IPS-NIHi11 (cell line): ENCODE results near the gene FAM169A.
"Not testable (repeated sequence)": the region's sequence is repeated elsewhere in the genome, so short reads cannot be mapped to it uniquely, and the experiment has no call there.

ENCODE experiments used
- DNase-seq: peaks from one replicate; pipeline ENCODE4 v3.0.0; 2012; ENCODE audit warnings: mixed read lengths, low spot score

FAM169A gene, protein sequence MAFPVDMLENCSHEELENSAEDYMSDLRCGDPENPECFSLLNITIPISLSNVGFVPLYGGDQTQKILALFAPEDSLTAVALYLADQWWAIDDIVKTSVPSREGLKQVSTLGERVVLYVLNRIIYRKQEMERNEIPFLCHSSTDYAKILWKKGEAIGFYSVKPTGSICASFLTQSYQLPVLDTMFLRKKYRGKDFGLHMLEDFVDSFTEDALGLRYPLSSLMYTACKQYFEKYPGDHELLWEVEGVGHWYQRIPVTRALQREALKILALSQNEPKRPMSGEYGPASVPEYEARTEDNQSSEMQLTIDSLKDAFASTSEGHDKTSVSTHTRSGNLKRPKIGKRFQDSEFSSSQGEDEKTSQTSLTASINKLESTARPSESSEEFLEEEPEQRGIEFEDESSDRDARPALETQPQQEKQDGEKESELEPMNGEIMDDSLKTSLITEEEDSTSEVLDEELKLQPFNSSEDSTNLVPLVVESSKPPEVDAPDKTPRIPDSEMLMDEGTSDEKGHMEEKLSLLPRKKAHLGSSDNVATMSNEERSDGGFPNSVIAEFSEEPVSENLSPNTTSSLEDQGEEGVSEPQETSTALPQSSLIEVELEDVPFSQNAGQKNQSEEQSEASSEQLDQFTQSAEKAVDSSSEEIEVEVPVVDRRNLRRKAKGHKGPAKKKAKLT

DNA sequence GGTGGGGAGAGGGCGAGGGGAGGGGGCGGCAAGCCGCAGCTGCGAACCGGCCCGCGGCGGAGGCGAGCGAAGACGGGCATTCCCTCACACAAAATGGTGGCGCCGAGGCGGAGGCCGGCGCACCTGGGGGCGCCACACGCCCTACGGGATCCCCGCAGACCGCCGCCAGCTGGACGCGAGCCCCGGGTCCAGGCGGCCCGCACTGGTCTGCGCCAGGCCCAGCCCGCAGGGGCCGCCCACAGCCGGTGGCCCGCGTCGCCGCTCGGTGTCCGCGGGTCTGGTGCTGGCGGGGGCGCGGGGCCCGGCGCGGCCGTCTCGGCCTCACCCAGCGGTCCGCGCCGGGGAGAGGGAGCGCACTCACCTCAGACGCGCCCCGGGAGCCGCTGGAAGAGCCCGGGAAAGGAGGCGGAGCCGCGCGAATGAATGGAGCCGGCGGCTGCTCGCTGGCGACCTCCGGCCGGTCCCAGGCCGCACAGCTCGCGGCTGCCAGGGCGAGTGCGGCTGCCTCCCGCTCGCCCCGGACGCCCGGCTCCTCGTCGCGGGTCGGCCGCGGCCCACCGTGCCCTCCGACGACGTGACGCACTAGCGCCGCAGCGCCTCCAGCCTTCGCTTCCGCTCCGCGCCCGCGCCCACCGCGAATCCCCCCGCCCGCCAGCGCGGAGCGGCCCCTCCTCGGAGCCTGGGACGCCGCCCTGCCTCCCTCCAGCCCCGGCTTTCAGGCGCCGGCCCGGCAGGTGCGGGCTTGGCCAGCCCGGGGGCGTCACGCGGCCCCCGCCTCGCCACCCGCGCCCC, at the start of gene FAM169A:
Gene FAM169A (minus strand): TSS at position 584 of the 792 bp plus-strand sequence. CDS start 24,711 bp downstream, outside the sequence.
- peak; percentile 76 for DNase-seq

DNA sequence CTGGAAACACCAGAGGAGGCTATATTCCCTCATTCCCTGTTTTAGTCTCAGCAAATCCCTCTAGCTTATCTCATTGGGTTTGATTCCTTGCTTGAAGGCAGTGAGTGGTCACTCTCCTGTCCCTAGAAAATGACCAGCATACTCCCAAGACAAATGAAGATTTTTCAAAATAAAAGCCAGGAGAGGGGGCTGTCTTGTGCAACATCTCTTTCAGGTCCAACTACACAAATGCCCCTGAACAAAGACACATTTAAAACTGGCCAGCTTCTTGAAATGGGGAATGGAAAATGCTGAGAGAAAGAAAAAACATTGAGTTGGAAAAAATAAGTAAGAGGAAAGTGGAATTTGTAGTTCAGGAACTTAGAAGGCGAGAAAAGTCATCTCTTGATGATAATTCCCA, 49.3 kb upstream of the FAM169A start:
- no peak for DNase-seq

DNA sequence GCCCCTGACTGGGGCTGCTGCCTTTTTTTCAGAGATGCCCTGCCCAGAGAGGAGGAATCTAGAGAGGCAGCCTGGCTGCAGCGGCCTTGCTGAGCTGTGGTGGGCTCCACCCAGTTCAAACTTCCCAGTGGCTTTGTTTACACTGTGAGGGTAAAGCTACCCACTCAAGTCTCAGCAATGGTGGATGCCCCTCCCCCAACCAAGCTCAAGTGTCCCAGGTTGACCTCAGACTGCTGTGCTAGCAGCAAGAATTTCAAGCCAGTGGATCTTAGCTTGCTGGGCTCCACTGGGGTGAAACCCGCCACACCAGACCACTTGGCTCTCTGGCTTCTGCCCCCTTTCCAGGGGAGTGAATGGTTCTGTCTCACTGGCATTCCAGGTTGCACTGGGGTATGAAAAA, 45.2 kb upstream of the FAM169A start:
- DNase-seq, result not testable (repeated sequence)

DNA sequence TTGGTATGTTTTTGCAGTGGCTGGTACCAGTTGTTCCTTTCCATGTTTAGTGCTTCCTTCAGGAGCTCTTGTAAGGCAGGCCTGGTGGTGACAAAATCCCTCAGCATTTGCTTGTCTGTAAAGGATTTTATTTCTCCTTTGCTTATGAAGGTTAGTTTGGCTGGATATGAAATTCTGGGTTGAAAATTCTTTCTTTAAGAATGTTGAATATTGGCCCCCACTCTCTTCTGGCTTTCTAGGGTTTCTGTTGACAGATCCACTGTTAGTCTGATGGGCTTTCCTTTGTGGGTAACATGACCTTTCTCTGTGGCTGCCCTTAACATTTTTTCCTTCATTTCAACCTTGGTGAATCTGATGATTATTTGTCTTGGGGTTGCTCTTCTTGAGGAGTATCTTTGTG, 43.7 kb upstream of the FAM169A start:
- not testable (repeated sequence) for DNase-seq

DNA sequence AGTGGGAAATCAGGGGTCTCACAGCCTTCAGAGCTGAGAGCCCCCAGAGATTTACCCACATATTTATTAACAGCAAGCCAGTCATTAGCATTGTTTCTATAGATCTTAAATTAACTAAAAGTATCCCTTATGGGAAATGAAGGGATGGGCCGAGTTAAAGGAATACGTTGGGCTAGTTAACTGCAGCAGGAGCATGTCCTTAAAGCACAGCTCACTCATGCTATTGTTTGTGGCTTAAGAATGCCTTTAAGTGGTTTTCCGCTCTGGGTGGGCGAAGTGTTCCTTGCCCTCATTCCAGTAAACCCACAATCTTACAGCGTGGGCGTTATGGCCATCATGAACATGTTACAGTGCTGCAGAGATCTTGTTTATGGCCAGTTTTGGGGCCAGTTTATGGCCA, 42.0 kb upstream of the FAM169A start:
- DNase-seq, result not testable (repeated sequence)

DNA sequence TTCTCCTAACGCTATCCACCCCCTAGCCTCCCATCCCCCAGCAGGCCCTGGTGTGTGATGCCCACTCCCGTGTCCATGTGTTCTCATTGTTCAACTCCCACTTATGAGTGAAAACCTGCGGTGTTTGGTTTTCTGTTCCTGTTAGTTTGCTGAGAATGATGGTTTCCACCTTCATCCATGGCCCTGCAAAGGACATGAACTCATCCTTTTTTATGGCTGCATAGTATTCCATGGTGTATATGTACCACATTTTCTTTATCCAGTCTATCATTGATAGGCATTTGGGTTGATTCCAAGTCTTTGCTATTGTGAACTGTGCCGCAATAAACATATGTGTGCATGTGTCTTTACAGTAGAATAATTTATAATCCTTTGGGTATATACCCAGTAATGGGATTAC, 38.5 kb upstream of the FAM169A start:
- DNase-seq, result not testable (repeated sequence)

DNA sequence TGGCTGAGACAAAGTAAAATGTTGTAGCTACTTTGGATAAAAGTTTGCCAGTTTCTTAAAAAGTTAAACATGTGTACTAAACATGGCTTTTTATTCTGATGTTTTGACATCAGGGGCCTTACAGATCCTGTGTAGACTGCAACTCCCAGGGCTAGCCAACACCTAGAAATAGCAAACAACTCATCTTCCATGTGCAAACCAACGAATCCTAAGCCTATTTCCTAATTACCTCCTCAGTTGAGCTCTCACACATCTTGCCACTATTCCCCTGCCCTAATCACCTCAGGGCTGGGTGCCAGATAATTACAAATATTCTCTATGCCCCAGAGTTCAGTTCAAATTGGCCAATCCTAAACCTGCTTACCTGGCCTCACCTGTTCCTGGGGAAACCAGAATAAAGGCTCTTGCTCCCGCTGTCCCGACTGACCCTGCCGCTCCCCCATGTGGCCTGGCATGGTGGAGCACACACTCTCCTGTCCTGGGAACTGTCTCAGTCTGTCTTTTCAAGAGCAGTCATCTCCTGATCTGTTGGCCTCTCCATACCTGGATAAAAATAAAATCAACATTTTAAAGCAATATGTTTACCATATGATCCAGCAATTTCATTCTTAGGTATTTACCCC, 37.1 kb upstream of the FAM169A start:
- peak; percentile 86 for DNase-seq

DNA sequence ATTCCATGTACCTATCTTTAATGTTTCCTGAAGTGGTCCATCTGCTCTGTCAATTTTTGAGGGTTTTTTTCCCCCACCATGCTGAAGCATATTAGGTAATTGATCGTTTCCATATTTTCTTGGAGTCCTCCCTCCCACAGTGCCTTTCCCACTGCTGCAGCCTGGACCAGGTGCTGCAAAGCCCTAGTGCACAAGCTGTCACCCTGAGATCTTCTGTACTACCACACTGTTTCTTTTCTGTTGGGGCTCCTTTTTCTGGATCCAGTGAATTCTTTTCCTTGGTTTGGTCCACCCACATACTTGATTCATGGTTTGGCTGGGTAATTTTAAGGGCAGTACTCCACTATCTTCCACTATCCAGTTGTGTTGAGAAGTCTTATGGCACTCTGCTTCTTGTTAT, 30.9 kb upstream of the FAM169A start:
- DNase-seq, result no peak

DNA sequence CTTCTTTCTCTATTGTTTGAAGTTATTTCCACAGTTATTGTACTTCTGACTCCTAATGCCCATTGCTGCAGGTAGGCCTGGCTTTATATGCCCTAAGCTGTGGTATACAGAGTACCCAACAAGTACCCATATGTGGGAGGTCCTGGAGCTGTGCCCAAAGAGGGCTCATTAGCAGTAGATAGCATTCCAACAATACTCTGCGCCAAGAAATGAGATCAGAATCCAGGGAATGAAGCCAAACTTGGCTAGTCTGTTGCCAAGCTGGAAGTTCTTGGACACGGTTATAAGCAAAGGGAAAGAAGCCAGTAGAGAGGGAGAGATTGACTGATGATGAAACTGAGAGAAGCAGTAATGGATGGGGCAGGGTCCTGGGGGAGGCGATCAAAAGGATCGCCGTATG, 29.7 kb upstream of the FAM169A start:
- DNase-seq, result peak; percentile 42

DNA sequence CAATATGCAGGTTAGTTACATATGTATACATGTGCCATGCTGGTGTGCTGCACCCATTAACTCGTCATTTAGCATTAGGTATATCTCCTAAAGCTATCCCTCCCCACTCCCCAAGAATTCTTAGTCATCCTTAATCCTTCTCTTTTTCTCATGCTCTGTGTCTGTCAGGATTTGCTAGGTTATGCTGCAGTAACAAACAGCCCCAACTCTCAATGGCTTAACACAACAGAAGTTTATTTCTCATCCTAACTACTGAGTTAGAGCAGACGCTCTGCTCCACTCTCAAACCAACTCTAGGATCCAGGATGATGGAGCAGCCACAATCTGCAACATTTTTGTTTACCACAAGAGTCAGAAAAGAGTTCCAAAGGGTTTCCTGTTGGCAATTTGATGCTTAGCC, 28.2 kb upstream of the FAM169A start:
- DNase-seq, result no peak

DNA sequence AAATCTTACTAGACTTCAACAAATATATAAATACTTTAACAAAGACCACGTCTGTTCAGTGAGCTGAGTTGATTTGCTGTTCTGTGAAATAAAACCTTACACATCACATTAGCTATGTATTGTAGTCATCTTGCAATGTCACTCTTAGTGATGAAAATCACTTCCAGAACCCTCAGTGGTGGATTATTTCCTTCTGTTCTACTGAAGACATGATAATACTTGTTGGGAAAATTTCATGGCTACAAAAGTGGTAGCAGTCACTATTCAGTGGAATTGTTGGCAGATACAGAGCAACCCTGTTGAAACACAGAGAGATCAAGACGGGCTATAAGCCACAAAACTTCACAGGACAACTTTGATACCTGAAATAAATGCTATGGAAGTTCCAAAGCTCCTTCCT, 26.7 kb upstream of the FAM169A start:
- DNase-seq, result no peak

DNA sequence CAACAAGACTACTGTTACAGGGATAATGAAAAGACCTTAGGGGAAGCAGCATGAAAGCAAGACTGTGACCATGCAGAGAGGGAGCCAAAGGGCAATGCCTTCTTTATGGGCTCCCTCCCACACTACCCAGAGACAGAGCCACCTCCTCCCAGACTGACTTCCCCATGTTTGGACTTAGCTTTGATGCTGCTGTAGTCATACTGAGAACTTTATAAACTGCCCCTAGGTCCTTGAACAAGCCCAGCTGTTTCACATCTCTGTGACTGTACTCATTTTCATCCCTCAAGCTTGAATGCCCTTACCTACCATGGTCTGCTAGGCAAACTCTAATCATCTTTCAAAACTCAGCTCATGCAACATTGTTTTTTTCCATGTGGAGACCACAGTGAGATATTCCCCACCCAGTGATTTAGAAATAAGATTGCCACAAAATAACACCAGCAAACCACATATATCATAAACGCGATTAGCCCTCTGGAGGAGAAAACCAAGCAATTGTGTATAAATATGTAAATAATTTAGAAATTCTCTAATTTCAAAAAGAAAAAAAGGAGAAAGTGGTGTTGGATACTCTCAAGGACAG, 23.4 kb upstream of the FAM169A start:
- no peak for DNase-seq

DNA sequence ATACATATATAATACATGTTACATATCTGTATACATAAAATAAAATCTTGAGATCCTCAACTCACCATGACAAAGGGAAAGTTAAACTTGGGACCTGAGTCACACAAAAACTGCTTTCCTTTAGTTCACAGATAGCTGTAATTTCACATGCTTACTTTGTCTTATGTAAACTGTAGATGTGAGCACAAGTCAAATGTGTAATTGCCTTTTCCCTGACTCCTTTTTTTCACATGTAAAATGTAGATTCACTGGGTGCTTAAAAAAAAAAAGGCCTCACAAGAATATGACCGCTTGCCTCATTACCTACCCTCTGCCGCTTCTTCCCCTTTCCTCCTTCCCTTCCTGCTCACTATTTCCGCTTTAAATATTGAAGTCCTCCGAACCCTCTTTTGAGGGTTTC, 21.9 kb upstream of the FAM169A start:
- no peak for DNase-seq

DNA sequence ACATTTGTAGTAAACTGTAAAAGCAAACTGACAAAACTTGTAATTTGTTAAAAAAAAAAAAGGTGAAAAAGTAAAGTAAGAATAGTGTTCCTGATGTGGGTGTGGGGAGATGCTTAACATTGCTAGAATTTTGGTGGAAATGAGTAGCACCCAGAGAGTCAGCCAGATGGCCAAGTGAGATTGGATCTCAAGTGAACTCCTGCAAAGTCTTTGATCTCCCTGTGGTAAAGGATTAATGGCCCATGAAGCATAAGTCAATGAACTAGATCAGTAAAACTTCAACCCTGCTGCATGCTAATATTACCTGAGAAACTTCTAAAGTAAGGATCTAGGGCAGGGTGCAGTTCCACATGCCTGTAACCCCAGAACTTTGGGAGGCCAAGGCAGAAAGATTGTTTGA, 19.0 kb upstream of the FAM169A start:
- peak; percentile 24 for DNase-seq

DNA sequence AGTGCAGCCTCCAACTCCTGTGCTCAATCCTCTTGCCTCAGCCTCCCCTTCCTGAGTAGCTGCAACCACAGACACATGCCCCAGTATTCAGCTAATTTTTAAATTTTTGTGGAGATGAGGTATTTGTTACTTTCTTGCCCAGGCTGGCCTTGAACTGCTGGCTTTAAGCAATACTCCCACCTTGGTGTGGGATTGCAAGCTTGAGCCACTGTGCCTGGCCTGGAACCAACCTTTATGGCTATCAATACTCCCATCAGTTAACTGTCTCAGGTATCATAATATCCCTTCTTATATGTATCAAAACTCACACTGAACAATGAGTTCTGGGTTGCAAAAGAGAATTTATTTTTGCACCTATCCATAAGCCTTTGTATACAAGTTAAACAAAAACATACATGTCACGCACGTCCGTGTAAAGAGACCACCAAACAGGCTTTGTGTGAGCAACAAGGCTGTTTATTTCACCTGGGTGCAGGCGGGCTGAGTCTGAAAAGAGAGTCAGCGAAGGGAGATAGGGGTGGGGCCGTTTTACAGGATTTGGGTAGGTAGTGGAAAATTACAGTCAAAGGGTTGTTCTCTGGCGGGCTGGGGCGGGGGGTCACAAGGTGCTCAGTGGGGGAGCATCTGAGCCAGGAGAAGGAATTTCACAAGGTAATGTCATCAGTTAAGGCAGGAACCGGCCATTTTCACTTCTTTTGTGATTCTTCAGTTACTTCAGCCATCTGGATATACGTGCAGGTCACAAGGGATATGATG, 16.4 kb upstream of the FAM169A start:
- not testable (repeated sequence) for DNase-seq

DNA sequence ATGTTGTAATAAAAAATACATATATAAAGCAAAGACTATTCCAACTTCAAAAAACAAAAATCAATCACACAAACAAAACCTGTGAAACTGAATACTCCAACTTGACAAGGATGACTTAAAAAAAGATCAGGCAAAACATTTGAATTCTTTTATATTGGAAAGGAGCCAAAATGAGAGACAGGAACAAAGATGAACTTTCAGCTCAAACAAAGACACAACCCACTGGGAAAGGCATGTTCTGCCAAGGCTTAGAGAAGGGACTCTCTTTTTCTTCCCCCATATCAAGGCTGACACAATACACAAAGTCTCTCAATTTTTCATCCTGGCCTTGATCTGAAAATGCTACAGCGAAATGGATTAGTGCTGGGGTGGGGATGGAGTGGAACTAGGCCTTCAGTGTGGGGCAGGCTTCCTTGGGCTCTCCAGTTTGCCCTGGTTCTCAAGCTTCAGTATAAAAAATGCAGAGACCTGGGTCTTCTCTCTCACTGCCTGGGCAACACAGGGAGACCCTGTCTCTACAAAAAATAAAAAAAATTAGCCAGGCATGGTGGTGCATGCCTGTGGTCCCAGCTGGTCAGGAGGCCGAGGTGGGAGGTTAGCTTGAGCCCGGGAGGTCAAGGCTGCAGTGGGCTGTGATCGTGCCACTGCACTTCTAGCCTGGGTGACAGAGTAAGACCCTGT, 11.6 kb upstream of the FAM169A start:
- DNase-seq, result no peak

DNA sequence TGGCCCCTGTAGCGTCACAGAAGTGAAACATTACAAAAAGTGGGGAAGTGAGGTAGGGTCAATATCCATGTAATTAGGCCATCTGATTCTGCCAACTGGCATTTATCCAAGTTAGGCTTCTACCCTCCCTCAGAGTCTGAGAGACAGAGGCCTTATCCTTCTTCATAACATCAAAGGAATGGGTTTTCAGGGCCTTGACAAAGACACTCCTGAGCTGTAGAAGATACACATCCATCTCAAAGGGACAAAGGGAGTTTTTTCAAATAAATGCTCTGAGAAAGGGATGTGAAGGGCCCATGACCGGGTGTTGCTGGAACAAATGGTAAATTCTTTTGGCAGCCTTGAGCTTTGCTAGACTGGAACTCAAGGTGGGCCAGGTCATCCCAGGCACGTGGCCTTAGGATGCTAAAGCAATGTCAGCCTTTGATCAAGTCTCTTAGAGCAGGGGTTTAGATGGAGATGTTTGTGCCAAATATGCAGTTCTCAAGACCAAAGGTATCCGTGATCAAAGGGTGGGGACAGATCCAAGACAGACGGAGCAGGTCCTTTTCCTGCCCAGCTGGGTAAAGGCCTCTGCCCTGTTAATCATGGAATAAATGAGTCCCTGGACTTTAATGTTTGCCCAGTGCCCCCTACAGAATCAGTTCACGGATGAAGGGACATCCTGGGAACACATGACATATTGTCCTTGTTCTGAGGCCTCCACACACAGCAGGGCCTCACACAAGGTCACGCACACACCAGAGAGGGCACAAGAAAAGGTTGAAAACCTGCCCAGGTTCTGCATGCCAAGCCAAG, 10.0 kb upstream of the FAM169A start:
- no peak for DNase-seq

DNA sequence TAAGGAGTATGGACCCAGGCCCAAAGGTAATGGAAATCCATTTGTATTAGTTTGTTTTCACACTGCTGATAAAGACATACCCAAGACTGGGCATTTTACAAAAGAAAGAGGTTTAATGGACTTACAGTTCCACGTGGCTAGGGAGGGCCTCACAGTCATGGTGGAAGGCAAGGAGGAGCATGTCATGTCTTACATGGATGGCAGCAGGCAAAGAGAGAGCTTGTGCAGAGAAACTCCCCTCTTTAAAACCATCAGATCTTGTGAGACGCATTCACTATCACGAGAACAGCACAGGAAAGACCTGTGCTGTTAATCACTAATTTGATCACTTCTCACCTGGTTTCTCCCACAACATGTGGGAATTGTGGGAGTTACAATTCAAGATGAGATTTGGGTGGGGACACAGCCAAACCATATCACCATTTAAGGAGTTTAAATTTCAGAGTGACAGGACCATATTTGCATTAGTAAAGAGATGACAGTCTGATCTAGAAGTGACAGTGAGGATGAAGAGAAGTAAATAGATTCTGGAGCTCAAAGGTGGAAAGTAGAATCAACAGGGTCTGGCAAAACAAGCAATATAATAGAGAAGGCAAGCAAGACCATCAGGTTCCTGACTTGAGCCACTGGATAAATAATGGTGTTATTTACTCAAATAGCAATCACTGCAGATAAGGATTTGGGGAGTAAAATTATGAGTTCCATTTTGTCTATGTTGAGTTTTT, 7.5 kb upstream of the FAM169A start:
- no peak for DNase-seq
